GM21447 (cell line): ENCODE measurements around the gene C3orf49.

Source experiments
- ATAC-seq: cut with Tn5 transposase; IDR thresholded peaks from one replicate; pipeline ENCODE4 v1.9.1; 2021; ENCODE audit not compliant: unreplicated experiment

C3orf49 gene

GRCh38 chr3:63849175-63849574, 30.1 kb downstream of the C3orf49 start:
- ATAC-seq, result no peak

GRCh38 chr3:63851287-63851686, 32.2 kb downstream of the C3orf49 start:
- ATAC-seq, result no peak

- ATAC-seq, result no peak
These were observed 34.0 kb downstream of the C3orf49 start for GRCh38 chr3:63853106-63853505.

- ATAC-seq, result no peak
These were observed 36.3 kb downstream of the C3orf49 start for GRCh38 chr3:63855333-63855940.

- ATAC-seq, result no peak
These were observed 38.2 kb downstream of the C3orf49 start for GRCh38 chr3:63857311-63857710.

- no peak for ATAC-seq
These were observed 41.7 kb downstream of the C3orf49 start for GRCh38 chr3:63860776-63861175.

- no peak for ATAC-seq
These were observed 42.2 kb downstream of the C3orf49 start for GRCh38 chr3:63861306-63861705.

GRCh38 chr3:63862804-63863149, 43.7 kb downstream of the C3orf49 start:
- ATAC-seq, result peak; percentile 13

- ATAC-seq, result peak; percentile 65
These were observed 44.3 kb downstream of the C3orf49 start, which contains the start of the genes ATXN7 and THOC7 for GRCh38 chr3:63863150-63864007. ATXN7 (plus strand) TSS chr3:63863867; CDS start chr3:63912599, 48,732 bp downstream. THOC7 (minus strand) TSS chr3:63863805; CDS start chr3:63863790, 15 bp downstream.

GRCh38 chr3:63864008-63864964, 45.2 kb downstream of the C3orf49 start:
- peak; percentile 34 for ATAC-seq

- no peak for ATAC-seq
These were observed 45.8 kb downstream of the C3orf49 start for GRCh38 chr3:63864965-63865327.

- no peak for ATAC-seq
These were observed 48.1 kb downstream of the C3orf49 start for GRCh38 chr3:63867225-63867624.

- no peak for ATAC-seq
These were observed 51.0 kb downstream of the C3orf49 start for GRCh38 chr3:63869940-63870614.

- ATAC-seq, result no peak
These were observed 51.5 kb downstream of the C3orf49 start for GRCh38 chr3:63870615-63871005.

- ATAC-seq, result no peak
These were observed 53.2 kb downstream of the C3orf49 start for GRCh38 chr3:63872135-63872924.

GRCh38 chr3:63874769-63875168, 55.7 kb downstream of the C3orf49 start:
- no peak for ATAC-seq

GRCh38 chr3:63875510-63875909, 56.4 kb downstream of the C3orf49 start:
- ATAC-seq, result no peak

GRCh38 chr3:63876260-63876659, 57.2 kb downstream of the C3orf49 start:
- ATAC-seq, result no peak

- ATAC-seq, result no peak
These were observed 58.8 kb downstream of the C3orf49 start for GRCh38 chr3:63877737-63878393.
